ENCODE results near the gene ATG14. TPM values are rescaled to one million over a fixed set of nuclear protein-coding genes. Genes with fewer than 3 reads are reported as not detected.

Gene ATG14
- total RNA-seq, 1 donor from 2014 or later = 11.1 TPM

DNA sequence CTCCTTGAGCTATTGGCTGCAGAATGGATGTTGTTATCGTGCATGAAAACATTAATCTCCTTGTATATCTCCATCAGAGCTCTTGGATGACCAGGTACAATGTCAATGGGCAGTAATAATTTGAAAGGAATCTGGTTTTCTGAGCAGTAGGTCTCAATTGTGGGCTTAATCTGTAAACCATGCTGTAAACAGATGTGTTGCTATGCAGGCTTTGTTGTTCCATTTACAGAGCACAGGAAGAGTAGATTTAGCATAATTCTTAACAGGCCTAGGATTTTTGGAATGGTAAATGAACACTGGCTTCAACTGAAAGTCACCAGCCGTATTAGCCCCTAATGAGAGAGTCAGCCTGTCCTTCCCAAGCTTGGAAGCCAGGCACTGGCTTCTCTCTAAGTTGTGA is 50.4 kb downstream of the ATG14 start:
- H3K4me3 Mint-ChIP-seq (ENCODE audit: unreplicated experiment) = no peak overlapping the region
- H3K36me3 Mint-ChIP-seq (ENCODE audit: low read depth) = peaks cover 11% of the 10 kb centered on the region
- H3K9me3 Mint-ChIP-seq (ENCODE audit: low read depth) = no peaks in the 10 kb centered on the region
- DNase-seq (ENCODE audit: low spot score) = no peak
- H3K4me1 Mint-ChIP-seq (ENCODE audit: low read depth) = peaks cover under 1% of the 10 kb centered on the region
- no peak for TF ChIP-seq CTCF (IDR thresholded peaks at IDR 0.05)
- no peak overlapping the region for H3K27ac Mint-ChIP-seq (ENCODE audit: unreplicated experiment)
- no peaks in the 10 kb centered on the region for H3K27me3 Mint-ChIP-seq (ENCODE audit: low read depth)

- Mint-ChIP-seq H3K36me3 (ENCODE audit: low read depth) (peaks cover 8% of the 10 kb centered on the region), H3K9me3 (ENCODE audit: low read depth) (no peaks in the 10 kb centered on the region), H3K4me1 (ENCODE audit: low read depth) (no peaks in the 10 kb centered on the region), H3K4me3 (ENCODE audit: unreplicated experiment) (no peak overlapping the region), H3K27me3 (ENCODE audit: low read depth) (no peaks in the 10 kb centered on the region), H3K27ac (ENCODE audit: unreplicated experiment) (no peak overlapping the region)
- no peak for DNase-seq (ENCODE audit: low spot score)
- TF ChIP-seq CTCF (IDR thresholded peaks at IDR 0.05) = no peak
Measured at GRCh38 chr14:55359307-55359706, 52.3 kb downstream of the ATG14 start.

DNA sequence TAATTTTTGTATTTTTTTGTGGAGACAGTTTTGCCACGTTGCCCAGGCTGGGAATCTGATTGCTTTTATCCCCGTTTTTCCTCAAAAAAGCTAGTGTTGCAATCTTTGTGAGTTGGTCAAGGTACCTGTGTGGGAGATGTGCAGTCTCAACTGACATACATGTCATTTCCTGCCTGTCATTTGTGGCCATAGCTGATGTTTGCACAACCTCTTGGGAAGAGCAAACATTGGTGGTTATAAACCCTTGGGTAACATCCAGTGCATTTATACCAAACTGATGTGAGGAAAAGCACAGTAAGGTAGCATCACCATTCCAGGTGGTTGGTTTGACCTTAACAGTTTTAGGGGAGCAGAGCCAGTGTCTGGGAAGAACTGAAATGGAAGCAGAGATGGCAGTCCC is 54.7 kb downstream of the ATG14 start:
- Mint-ChIP-seq H3K9me3 (ENCODE audit: low read depth) (no peaks in the 10 kb centered on the region), H3K4me1 (ENCODE audit: low read depth) (no peaks in the 10 kb centered on the region), H3K4me3 (ENCODE audit: unreplicated experiment) (no peak overlapping the region), H3K27me3 (ENCODE audit: low read depth) (no peaks in the 10 kb centered on the region), H3K27ac (ENCODE audit: unreplicated experiment) (no peak overlapping the region), H3K36me3 (ENCODE audit: low read depth) (peaks cover 6% of the 10 kb centered on the region)
- DNase-seq (ENCODE audit: low spot score) = no peak
- TF ChIP-seq CTCF (IDR thresholded peaks at IDR 0.05) = no peak

- H3K27ac Mint-ChIP-seq (ENCODE audit: unreplicated experiment) = no peak overlapping the region
- no peaks in the 10 kb centered on the region for H3K4me1 Mint-ChIP-seq (ENCODE audit: low read depth)
- H3K9me3 Mint-ChIP-seq (ENCODE audit: low read depth) = no peaks in the 10 kb centered on the region
- H3K27me3 Mint-ChIP-seq (ENCODE audit: low read depth) = no peaks in the 10 kb centered on the region
- no peak for DNase-seq (ENCODE audit: low spot score)
- no peak for TF ChIP-seq CTCF (IDR thresholded peaks at IDR 0.05)
- no peak overlapping the region for H3K4me3 Mint-ChIP-seq (ENCODE audit: unreplicated experiment)
- peaks cover 8% of the 10 kb centered on the region for H3K36me3 Mint-ChIP-seq (ENCODE audit: low read depth)
Measured at GRCh38 chr14:55355922-55356321, 55.7 kb downstream of the ATG14 start.

DNA sequence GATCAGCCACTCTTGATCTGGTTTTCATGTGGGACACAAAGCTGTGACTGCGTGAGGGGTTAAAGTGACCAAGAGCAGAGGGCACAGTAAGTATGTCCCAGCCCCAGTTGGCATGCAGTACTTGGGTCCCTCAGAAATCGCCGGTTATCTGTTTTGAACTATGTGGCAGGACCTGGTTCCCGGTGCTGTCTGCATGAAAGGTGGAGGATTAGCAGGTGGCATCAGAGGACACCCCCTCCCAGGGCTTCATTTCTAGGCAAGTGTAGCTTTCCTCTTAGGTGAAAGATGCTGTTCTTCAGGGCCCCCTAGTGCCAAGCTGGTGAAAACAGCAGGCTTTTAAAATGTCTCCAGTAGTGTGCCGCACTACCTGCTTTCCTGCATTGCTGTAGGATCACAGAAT is 57.1 kb downstream of the ATG14 start:
- Mint-ChIP-seq H3K4me3 (ENCODE audit: unreplicated experiment) (no peak overlapping the region), H3K9me3 (ENCODE audit: low read depth) (no peaks in the 10 kb centered on the region), H3K36me3 (ENCODE audit: low read depth) (peaks cover 4% of the 10 kb centered on the region), H3K4me1 (ENCODE audit: low read depth) (no peaks in the 10 kb centered on the region), H3K27me3 (ENCODE audit: low read depth) (no peaks in the 10 kb centered on the region), H3K27ac (ENCODE audit: unreplicated experiment) (no peak overlapping the region)
- TF ChIP-seq CTCF (IDR thresholded peaks at IDR 0.05) = peak; percentile 83
- no peak for DNase-seq (ENCODE audit: low spot score)

Data from chondrocyte (in vitro differentiated cells).